Stimulated activated CD8-positive, alpha-beta memory T cell treated with anti-CD3 and anti-CD28 coated beads, Interleukin-15, amount 100 ng/mL, for 1 hour (primary cell): Measurements from ENCODE around the gene MRPS30.
A peak's percentile ranks its signal among the peaks of the same experiment; 100 is the strongest.
"Not testable (repeated sequence)": the region's sequence is repeated elsewhere in the genome, so short reads cannot be mapped to it uniquely, and the experiment has no call there.

Experiments
- DNase-seq: peaks from one replicate; pipeline ENCODE4 v3.0.0-alpha.2; 2020; ENCODE audit warnings: low read depth

The MRPS30 gene

DNA sequence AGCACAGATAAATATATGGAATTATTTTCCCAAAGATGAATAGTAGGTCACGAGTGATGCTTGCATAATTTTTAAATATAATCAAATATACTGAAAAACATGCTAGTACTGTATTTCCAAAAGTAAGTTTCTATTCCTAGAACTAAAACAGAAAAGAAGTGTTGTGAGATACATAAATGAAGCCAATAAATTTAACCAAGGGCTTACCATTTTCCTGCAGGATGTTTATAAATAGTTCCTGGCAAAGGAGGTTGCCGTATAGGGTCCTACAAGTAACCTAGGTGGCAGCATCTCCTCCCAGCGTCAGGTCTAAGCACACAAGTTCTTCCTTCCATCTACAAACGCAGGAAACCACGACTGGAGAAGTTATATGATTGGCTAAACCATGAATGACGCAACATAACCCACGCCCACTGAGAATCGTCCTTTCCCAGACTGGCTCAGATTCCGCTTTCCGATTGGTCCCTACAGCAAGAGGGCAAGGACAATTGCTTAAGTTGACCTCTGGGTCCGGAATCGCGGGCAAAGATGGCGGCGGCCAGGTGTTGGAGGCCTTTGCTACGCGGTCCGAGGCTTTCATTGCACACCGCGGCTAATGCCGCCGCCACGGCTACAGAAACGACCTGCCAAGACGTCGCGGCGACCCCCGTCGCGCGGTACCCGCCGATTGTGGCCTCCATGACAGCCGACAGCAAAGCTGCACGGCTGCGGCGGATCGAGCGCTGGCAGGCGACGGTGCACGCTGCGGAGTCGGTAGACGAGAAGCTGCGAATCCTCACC, at the start of gene MRPS30:
TSS of gene MRPS30 (plus strand) at position 513 of the 780 bp plus-strand sequence. CDS start at position 529, 16 bp downstream.
- peak; percentile 80 for DNase-seq

GRCh38 chr5:44769200-44769876, 39.4 kb upstream of the MRPS30 start:
- no peak for DNase-seq

DNA sequence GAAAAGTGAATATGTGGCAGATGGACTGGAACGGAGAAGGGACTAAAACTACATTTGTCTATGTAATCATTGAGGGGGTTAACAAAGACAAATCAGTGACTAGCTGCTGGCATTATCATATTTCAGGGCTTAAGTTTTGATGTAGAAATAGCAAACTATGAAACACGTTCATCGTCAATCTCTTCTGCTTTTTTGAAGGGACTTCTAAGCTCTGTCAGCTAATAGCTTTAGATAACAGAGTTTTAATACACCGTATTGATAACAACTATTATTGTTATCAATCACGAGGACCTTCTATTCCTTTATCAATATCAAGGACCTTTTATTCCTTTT, 38.9 kb upstream of the MRPS30 start:
- no peak for DNase-seq

- DNase-seq, result no peak
Observed at GRCh38 chr5:44770780-44771717, 37.7 kb upstream of the MRPS30 start.

DNA sequence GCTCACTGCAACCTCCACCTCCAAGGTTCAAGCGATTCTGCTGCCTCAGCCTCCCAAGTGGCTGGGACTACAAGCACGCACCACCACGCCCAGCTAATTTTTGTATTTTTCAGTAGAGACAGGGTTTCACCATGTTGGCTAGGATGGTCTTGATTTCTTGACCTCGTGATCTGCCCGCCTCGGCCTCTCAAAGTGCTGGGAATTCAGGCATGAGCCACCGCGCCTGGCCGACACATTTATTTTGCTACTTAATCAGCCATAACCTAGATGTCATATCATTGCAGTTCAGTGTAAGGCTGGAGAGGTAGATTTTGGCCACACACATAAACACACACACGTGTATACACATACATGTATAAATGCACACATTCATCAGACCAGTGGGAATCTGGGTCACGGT, 36.4 kb upstream of the MRPS30 start:
- DNase-seq, result not testable (repeated sequence)

DNA sequence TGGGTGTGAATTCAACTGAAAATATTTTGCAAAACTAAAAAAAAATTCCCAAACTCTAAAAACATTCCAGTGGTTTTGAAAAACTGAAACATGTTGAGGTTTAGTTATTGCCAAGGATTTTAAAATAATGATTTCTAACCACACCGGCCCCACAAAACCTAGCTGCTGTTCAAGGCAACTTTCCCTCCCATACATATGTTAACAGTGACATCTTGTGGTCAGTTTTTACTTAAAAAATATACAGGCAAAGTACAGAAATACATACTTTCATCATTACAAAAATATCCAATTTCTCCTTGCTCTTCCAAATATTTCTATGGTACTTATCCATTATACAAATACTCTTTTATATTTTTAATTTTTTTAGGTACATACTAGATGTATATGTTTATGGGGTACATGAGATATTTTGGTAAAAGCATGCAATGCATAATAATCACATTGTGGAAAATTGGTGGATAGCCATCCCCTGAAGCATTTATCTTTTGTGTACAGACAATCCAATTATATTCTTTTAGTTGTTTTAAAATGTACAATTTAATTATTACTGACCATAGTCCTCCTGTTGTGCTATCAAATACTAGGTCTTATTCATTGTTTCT, 34.4 kb upstream of the MRPS30 start:
- DNase-seq, result no peak

DNA sequence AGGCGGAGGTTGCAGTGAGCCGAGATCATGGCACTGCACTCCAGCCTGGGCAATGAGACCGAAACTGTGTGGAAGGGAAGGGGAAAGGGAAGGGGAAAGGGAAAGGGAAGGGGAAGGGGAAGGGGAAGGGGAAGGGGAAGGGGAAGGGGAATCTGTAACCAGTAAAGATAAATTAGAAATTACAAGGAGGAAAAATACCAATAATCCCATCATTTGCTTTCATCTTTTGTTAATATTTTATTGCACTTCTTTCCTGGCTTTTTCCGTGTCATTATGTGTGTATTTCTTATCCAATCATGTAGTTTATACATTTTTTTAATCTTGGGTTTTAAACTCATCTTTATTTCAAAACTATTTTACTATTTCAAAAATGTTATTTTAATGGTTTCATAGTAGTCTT, 29.6 kb upstream of the MRPS30 start:
- DNase-seq, result no peak

- no peak for DNase-seq
Observed at GRCh38 chr5:44783634-44784315, 25.0 kb upstream of the MRPS30 start.

GRCh38 chr5:44787731-44788130, 21.0 kb upstream of the MRPS30 start:
- DNase-seq, result no peak

GRCh38 chr5:44789372-44789995, 19.3 kb upstream of the MRPS30 start:
- DNase-seq, result not testable (repeated sequence)

- not testable (repeated sequence) for DNase-seq
Observed at GRCh38 chr5:44792031-44792673, 16.6 kb upstream of the MRPS30 start.

GRCh38 chr5:44794371-44794770, 14.4 kb upstream of the MRPS30 start:
- DNase-seq, result no peak

GRCh38 chr5:44795496-44795895, 13.3 kb upstream of the MRPS30 start:
- no peak for DNase-seq

DNA sequence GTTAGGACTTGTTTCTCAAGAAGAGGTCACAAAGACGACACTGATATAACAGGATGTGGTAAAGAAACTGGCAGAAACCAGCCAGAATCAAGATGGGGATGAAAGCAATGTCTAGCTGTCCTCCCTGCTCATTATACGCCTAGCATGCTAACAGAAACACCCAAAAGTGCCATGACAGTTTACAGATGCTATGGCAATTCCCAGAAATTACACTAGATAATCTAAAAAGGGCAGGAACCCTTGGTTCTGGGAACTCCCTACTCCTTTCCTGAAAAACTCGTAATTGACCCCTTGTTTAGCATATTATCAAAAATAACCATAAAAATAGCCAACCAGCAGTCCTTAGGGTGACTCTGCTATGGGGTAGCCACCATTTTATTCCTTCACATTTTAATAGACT, 10.9 kb upstream of the MRPS30 start:
- DNase-seq, result no peak

DNA sequence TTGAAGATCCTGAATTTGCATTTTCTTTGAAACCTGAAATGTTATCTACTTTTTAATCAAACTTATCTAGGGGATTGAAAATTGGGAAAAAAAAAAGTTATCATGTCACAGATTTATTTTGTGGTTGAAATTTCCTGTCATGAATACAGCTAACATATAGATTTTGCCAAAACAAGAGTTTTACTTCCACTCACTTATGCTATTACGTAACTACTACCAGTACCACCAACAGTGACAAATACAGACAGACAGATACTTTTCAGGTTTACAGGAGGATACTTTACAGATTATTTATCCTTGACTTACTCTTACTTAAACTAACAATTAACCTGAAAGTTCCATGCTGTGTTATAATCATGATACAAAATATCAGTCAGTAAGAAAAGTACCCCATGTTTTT, 6.8 kb upstream of the MRPS30 start:
- no peak for DNase-seq

- DNase-seq, result no peak
Observed at GRCh38 chr5:44806608-44807007, 2.1 kb upstream of the MRPS30 start.

DNA sequence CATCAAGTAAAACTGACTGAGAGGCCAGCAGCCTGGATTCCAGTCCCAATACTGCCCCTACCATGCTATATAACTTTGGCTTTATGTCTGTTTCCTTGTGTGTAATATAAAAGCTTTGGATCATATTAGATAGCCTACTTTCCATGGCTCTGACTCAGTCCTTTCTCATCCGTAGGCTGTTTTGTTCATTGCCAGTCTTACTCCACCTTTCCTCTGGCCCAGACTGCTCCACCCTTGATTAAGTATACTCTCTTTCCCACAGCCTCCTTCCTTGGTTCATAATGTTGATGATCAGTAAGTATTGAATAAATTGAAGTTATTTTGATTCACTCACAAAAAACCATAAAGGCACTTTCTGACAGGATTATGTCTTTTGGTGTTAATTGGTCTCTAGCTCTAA, 1.5 kb upstream of the MRPS30 start:
- DNase-seq, result no peak

- DNase-seq, result peak; percentile 10
Observed at GRCh38 chr5:44809215-44809955, 638 bp downstream of the MRPS30 start.

DNA sequence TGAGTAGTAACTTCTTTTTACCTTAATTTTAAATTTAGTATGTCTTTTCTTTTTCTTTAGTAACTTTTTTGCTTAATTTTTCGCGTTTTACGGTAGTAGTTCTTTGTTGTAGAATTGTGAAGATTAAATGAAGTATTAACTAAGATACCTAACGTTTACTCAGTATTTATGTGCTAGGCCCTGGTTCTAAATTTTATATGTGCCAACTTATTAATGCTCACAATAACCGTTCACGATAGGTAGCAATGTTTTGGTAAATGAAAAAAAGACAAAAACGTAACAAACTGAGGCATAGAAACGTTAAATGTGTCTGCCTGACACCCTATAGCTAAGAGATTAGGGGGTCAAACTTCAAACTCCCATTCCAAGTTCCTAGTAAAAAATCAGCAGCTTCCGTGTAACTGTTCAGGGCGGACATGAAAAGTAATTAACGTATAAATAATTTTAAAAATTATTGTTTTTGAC, 1.2 kb downstream of the MRPS30 start:
- no peak for DNase-seq

DNA sequence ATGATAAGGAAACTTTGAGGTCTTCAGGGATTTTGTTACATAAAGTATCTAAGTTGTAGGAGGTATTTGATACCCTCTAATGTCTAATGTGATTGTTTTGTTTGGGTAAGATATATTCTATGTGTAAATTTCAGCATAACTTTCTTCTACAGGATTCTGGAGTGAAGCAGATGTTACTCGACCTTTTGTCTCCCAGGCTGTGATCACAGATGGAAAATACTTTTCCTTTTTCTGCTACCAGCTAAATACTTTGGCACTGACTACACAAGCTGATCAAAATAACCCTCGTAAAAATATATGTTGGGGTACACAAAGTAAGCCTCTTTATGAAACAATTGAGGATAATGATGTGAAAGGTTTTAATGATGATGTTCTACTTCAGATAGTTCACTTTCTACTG, 6.0 kb downstream of the MRPS30 start:
- no peak for DNase-seq
